Measurements from ENCODE around the gene LAMP1. TPM values are rescaled to one million over a fixed set of nuclear protein-coding genes. Genes with fewer than 3 reads are reported as not detected.

Gene LAMP1
- total RNA-seq, 3 donors from 2014 or later (not counting 1 experiment from before 2014, with no cell fraction given), result 137 to 168 (median 159) TPM

- 32% methylated on average over 15 of the region's 15 CpGs for WGBS (ENCODE audit: insufficient coverage)
- Histone ChIP-seq H3K9me3 (ENCODE audit: control insufficient read depth, insufficient read depth, low read length) (no peaks in the 10 kb centered on the region), H3K27ac (ENCODE audit: low read length) (no peak overlapping the region), H3K27me3 (ENCODE audit: control insufficient read depth, insufficient read depth, low read length) (no peaks in the 10 kb centered on the region), H3K4me1 (ENCODE audit: control insufficient read depth, insufficient read depth, low read length) (no peaks in the 10 kb centered on the region), H3K4me3 (ENCODE audit: low read length) (no peak overlapping the region), H3K36me3 (ENCODE audit: control insufficient read depth, insufficient read depth, low read length) (no peaks in the 10 kb centered on the region)
- H3K9me3 Mint-ChIP-seq, result no peaks in the 10 kb centered on the region
- ATAC-seq (no peak), DNase-seq (no peak)
- H3K4me1 Mint-ChIP-seq, result no peaks in the 10 kb centered on the region
- H3K36me3 Mint-ChIP-seq, result no peaks in the 10 kb centered on the region
- TF ChIP-seq CTCF (IDR thresholded peaks at IDR 0.05), result no peak
- H3K4me3 Mint-ChIP-seq, result no peak overlapping the region
- H3K27me3 Mint-ChIP-seq (ENCODE audit: low read depth in 2 of 2), result peaks cover 0 to 12% of the 10 kb centered on the region in 2 donors
- H3K27ac Mint-ChIP-seq, result no peak overlapping the region
- intact Hi-C loops (cut with micrococcal nuclease), result no loop called here
Observed at GRCh38 chr13:113273851-113274590, 23.0 kb upstream of the LAMP1 start.

- no peaks in the 10 kb centered on the region for H3K4me1 Mint-ChIP-seq
- Histone ChIP-seq H3K27ac (ENCODE audit: low read length) (no peak overlapping the region), H3K4me3 (ENCODE audit: low read length) (no peak overlapping the region), H3K9me3 (ENCODE audit: control insufficient read depth, insufficient read depth, low read length) (no peaks in the 10 kb centered on the region), H3K36me3 (ENCODE audit: control insufficient read depth, insufficient read depth, low read length) (no peaks in the 10 kb centered on the region), H3K4me1 (ENCODE audit: control insufficient read depth, insufficient read depth, low read length) (no peaks in the 10 kb centered on the region), H3K27me3 (ENCODE audit: control insufficient read depth, insufficient read depth, low read length) (no peaks in the 10 kb centered on the region)
- ATAC-seq (no peak), DNase-seq (no peak)
- no peaks in the 10 kb centered on the region for H3K9me3 Mint-ChIP-seq
- no peak overlapping the region for H3K4me3 Mint-ChIP-seq
- H3K27ac Mint-ChIP-seq, result no peak overlapping the region
- TF ChIP-seq CTCF (IDR thresholded peaks at IDR 0.05), result no peak
- WGBS (ENCODE audit: insufficient coverage), result 88% methylated on average over 3 of the region's 3 CpGs
- intact Hi-C loops (cut with micrococcal nuclease), result no loop called here
- H3K27me3 Mint-ChIP-seq (ENCODE audit: low read depth in 2 of 2), result peaks cover 0 to 12% of the 10 kb centered on the region in 2 donors
- no peaks in the 10 kb centered on the region for H3K36me3 Mint-ChIP-seq
Observed at GRCh38 chr13:113274721-113275120, 22.3 kb upstream of the LAMP1 start.

GRCh38 chr13:113275387-113275786 is 21.7 kb upstream of the LAMP1 start:
- DNase-seq, result peak in 1 of 2 donors; percentile 64
- Histone ChIP-seq H3K4me3 (ENCODE audit: low read length) (no peak overlapping the region), H3K36me3 (ENCODE audit: control insufficient read depth, insufficient read depth, low read length) (no peaks in the 10 kb centered on the region), H3K9me3 (ENCODE audit: control insufficient read depth, insufficient read depth, low read length) (no peaks in the 10 kb centered on the region), H3K4me1 (ENCODE audit: control insufficient read depth, insufficient read depth, low read length) (no peaks in the 10 kb centered on the region), H3K27ac (ENCODE audit: low read length) (no peak overlapping the region), H3K27me3 (ENCODE audit: control insufficient read depth, insufficient read depth, low read length) (no peaks in the 10 kb centered on the region)
- Mint-ChIP-seq H3K27ac (no peak overlapping the region), H3K9me3 (no peaks in the 10 kb centered on the region), H3K36me3 (no peaks in the 10 kb centered on the region), H3K27me3 (ENCODE audit: low read depth in 2 of 2) (peaks cover 0 to 14% of the 10 kb centered on the region in 2 donors), H3K4me1 (no peaks in the 10 kb centered on the region), H3K4me3 (no peak overlapping the region)
- TF ChIP-seq CTCF (IDR thresholded peaks at IDR 0.05), result peak; percentile 28
- 15% methylated on average over 3 of the region's 3 CpGs for WGBS (ENCODE audit: insufficient coverage)
- peak in 2 of 3 donors; percentile 49 to 52 for ATAC-seq
- intact Hi-C loops (cut with micrococcal nuclease), result no loop called here

GRCh38 chr13:113280126-113280525 is 16.9 kb upstream of the LAMP1 start:
- no peak for ATAC-seq
- H3K27ac Mint-ChIP-seq, result no peak overlapping the region
- no peak for TF ChIP-seq CTCF (IDR thresholded peaks at IDR 0.05)
- 94% methylated on average over 6 of the region's 6 CpGs for WGBS (ENCODE audit: insufficient coverage)
- H3K36me3 Mint-ChIP-seq, result no peaks in the 10 kb centered on the region
- H3K9me3 Mint-ChIP-seq, result no peaks in the 10 kb centered on the region
- no peaks in the 10 kb centered on the region for H3K4me1 Mint-ChIP-seq
- no peak overlapping the region for H3K27ac ChIP-seq (ENCODE audit: low read length)
- H3K4me1 ChIP-seq (ENCODE audit: control insufficient read depth, insufficient read depth, low read length), result no peaks in the 10 kb centered on the region
- no peak for DNase-seq
- H3K4me3 Mint-ChIP-seq, result no peak overlapping the region
- no peak overlapping the region for H3K4me3 ChIP-seq (ENCODE audit: low read length)
- no peaks in the 10 kb centered on the region for H3K36me3 ChIP-seq (ENCODE audit: control insufficient read depth, insufficient read depth, low read length)
- H3K9me3 ChIP-seq (ENCODE audit: control insufficient read depth, insufficient read depth, low read length), result no peaks in the 10 kb centered on the region
- intact Hi-C loops (cut with micrococcal nuclease), result no loop called here
- no peaks in the 10 kb centered on the region for H3K27me3 ChIP-seq (ENCODE audit: control insufficient read depth, insufficient read depth, low read length)
- peaks cover 0 to 13% of the 10 kb centered on the region in 2 donors for H3K27me3 Mint-ChIP-seq (ENCODE audit: low read depth in 2 of 2)

Data from natural killer cell (primary cell).